ENCODE measurements around the gene CUL7. TPM values are rescaled to one million over a fixed set of nuclear protein-coding genes. Genes with fewer than 3 reads are reported as not detected.

Gene CUL7
- total and polyA plus RNA-seq, 9 of the 15 experiments (the other 6 are each of a cell fraction or from before 2014, with no cell fraction given), result 0.44 to 20.1 (median 8.6) TPM

DNA sequence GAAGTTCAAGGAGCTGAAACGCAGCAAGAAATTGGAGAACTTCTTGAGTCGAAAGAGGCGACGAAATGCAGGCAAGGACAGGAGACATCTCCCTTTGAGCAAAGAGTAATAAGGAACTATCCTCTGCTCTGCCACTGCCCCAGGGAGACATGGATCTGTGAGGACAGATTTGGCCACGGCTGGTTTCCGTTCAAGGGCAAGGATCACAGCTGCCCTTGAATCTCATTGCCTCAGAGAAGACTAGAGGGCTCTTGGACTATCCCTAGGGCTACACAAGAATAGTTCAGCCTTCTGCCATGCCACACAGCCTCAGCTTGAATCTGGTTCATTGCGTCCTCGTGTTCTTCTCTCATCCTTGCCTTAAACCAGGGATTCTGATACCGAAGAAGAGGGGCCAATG is 24.5 kb downstream of the CUL7 start (continued):
- TF ChIP-seq BHLHE40 (IDR thresholded peaks at IDR 0.05; ENCODE audit: low read length), result no peak
- TF ChIP-seq NBN (IDR thresholded peaks at IDR 0.05; ENCODE audit: low read depth), result no peak
- no peak for TF ChIP-seq HDAC8 (tag; IDR thresholded peaks at IDR 0.05)
- no peak for TF ChIP-seq ZNF24 (IDR thresholded peaks at IDR 0.05)
- no peak for TF ChIP-seq ELF4 (CRISPR knock-in tag; IDR thresholded peaks at IDR 0.05)
- no peak for TF ChIP-seq NFRKB (IDR thresholded peaks at IDR 0.05; ENCODE audit: low read depth)
- TF ChIP-seq KAT7 (CRISPR knock-in tag; IDR thresholded peaks at IDR 0.05; ENCODE audit: borderline replicate concordance), result no peak
- TF ChIP-seq POLR2G (IDR thresholded peaks at IDR 0.05; ENCODE audit: low read depth, low read length), result no peak
- TF ChIP-seq, protein P1, sequence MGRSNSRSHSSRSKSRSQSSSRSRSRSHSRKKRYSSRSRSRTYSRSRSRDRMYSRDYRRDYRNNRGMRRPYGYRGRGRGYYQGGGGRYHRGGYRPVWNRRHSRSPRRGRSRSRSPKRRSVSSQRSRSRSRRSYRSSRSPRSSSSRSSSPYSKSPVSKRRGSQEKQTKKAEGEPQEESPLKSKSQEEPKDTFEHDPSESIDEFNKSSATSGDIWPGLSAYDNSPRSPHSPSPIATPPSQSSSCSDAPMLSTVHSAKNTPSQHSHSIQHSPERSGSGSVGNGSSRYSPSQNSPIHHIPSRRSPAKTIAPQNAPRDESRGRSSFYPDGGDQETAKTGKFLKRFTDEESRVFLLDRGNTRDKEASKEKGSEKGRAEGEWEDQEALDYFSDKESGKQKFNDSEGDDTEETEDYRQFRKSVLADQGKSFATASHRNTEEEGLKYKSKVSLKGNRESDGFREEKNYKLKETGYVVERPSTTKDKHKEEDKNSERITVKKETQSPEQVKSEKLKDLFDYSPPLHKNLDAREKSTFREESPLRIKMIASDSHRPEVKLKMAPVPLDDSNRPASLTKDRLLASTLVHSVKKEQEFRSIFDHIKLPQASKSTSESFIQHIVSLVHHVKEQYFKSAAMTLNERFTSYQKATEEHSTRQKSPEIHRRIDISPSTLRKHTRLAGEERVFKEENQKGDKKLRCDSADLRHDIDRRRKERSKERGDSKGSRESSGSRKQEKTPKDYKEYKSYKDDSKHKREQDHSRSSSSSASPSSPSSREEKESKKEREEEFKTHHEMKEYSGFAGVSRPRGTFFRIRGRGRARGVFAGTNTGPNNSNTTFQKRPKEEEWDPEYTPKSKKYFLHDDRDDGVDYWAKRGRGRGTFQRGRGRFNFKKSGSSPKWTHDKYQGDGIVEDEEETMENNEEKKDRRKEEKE (IDR thresholded peaks at IDR 0.05; ENCODE audit: borderline replicate concordance in 1 of 2, control insufficient read depth in 1 of 2, low read depth in 2 of 2, low read length in 1 of 2), result no peak

GRCh38 chr6:43026365-43026764 is 27.3 kb downstream of the CUL7 start:
- Histone ChIP-seq H3K27me3 (ENCODE audit: control insufficient read depth in 2 of 2, insufficient read depth in 2 of 2, low read length in 2 of 2) (no peaks in the 10 kb centered on the region), H3K9me3 (replicated peaks; ENCODE audit: control insufficient read depth, insufficient read depth, low read depth, low read length) (no peaks in the 10 kb centered on the region), H3K9me1 (ENCODE audit: control insufficient read depth, insufficient read depth, low read length) (no peaks in the 10 kb centered on the region), H3K79me2 (ENCODE audit: control insufficient read depth, insufficient read depth, low read length) (peaks cover 36% of the 10 kb centered on the region), H3K4me3 (no peak overlapping the region), H3K36me3 (ENCODE audit: control insufficient read depth, insufficient read depth, low read length) (peaks cover 75% of the 10 kb centered on the region), H3K4me2 (ENCODE audit: insufficient read depth, low read length) (no peak overlapping the region), H3K27ac (ENCODE audit: extremely low read depth, low read depth, low read length) (no peak overlapping the region), H3K4me1 (replicated peaks in 1 of 2; ENCODE audit: control insufficient read depth in 2 of 2, insufficient read depth in 2 of 2, low read length in 2 of 2) (peaks cover 2 to 14% of the 10 kb centered on the region in 2 experiments; a peak in 4 of 5 replicates), H4K20me1 (replicated peaks; ENCODE audit: control insufficient read depth, insufficient read depth, low read length) (no peaks in the 10 kb centered on the region), H2AFZ (ENCODE audit: low read depth, low read length) (no peak overlapping the region), H3K9ac (ENCODE audit: insufficient read depth in 1 of 2, low read depth in 2 of 2, low read length in 2 of 2) (no peak overlapping the region)
- ATAC-seq, result no peak
- intact Hi-C loops (cut with micrococcal nuclease), result no loop called here
- TF ChIP-seq ZNF347 (CRISPR knock-in tag; IDR thresholded peaks at IDR 0.05; ENCODE audit: low read depth), result no peak
- no peak for TF ChIP-seq FOXJ2 (tag; IDR thresholded peaks at IDR 0.05)
- no peak for TF ChIP-seq ZNF830 (CRISPR knock-in tag; IDR thresholded peaks at IDR 0.05)
- ChIA-PET POLR2A (interaction anchor here (0.7 to 1.5 kb wide), 3 partner anchors 9 to 96 kb away, joined by 3 to 5 read pairs (median 3); partner anchors contain the start of gene KLHDC3), CTCF (ENCODE audit: low intra/inter-chr PET ratio) (no interaction called here)
- no peak for FAIRE-seq
- 99% methylated on average over 5 of the region's 5 CpGs for WGBS (ENCODE audit: insufficient coverage, low coverage, missing lambda C conversion rate)
- no peak for DNase-seq (ENCODE audit: extremely low read depth in 1 of 4, low spot score in 3 of 4)
- no TSS peak for BruUV-seq (replicated peaks)
- in situ Hi-C loops (cut with MboI), result no loop called here
